Testis (tissue), 2 donors: ENCODE results near the gene C17orf75.

Experiments used
- POLR2A ChIP-seq: fragments of 450-650 bp; IDR thresholded peaks from one replicate; pipeline ENCODE4 v1.6.1; 2017; ENCODE audit warnings: antibody characterized with exemption, mild to moderate bottlenecking, moderate library complexity
- TF ChIP-seq, protein P1 (sequence below), 3 experiments: fragments of 450-650 bp in 2 of 3; fragments of 200-600 bp in 1 of 3; sonication (generic) in 1 of 3; IDR thresholded peaks; one replicate each; pipeline ENCODE4 v1.5.1; 2016 to 2019; ENCODE audit warnings: antibody characterized with exemption in 3 of 3, mild to moderate bottlenecking in 2 of 3, moderate library complexity in 1 of 3

DNA sequence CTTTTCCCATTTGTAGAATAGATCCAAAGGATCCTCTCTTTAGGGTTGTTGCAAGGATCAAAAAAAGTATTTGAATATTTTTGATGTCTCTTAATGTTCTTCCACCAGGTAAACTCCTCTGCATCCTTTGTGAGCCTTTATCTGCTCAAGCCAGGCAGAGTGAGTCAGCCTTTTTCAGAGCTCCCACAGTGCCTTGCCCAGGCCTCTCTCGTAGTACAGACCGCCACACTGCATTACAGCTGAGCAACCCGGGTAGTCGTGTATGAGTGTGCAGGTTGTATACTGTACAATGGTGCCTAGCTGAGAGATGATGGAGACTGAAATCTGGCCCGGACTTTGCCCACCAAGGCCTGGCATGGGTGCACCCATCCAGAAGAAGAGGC is 55.5 kb downstream of the C17orf75 start:
- TF ChIP-seq, protein P1, sequence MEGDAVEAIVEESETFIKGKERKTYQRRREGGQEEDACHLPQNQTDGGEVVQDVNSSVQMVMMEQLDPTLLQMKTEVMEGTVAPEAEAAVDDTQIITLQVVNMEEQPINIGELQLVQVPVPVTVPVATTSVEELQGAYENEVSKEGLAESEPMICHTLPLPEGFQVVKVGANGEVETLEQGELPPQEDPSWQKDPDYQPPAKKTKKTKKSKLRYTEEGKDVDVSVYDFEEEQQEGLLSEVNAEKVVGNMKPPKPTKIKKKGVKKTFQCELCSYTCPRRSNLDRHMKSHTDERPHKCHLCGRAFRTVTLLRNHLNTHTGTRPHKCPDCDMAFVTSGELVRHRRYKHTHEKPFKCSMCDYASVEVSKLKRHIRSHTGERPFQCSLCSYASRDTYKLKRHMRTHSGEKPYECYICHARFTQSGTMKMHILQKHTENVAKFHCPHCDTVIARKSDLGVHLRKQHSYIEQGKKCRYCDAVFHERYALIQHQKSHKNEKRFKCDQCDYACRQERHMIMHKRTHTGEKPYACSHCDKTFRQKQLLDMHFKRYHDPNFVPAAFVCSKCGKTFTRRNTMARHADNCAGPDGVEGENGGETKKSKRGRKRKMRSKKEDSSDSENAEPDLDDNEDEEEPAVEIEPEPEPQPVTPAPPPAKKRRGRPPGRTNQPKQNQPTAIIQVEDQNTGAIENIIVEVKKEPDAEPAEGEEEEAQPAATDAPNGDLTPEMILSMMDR (IDR thresholded peaks at IDR 0.05): no peak
- no peak for TF ChIP-seq POLR2A
